Esophagus squamous epithelium (tissue), 5 donors: ENCODE measurements around the gene ANKRD23. TPM values are rescaled to one million over a fixed set of nuclear protein-coding genes. Genes with fewer than 3 reads are reported as not detected.
"Not testable (repeated sequence)": the region's sequence is repeated elsewhere in the genome, so short reads cannot be mapped to it uniquely, and the experiment has no call there.

Source experiments
- DNase-seq: peaks from one replicate; lab custom pipeline; 2025; lab: John Stamatoyannopoulos, UW
- H3K27ac ChIP-seq, 4 donors: fragments of 200-600 bp; sonication (generic); one replicate each; pipeline ENCODE4 v1.5.1; 2016 to 2019; ENCODE audit warnings: mild to moderate bottlenecking in 1 of 4
- H3K27me3 ChIP-seq, 4 donors: fragments of 200-600 bp; sonication (generic); 1 replicate in 3 of 4; 2 replicates in 1 of 4; pipeline versions ENCODE4 v1.5.1 to v1.6.0; 2017 to 2021; ENCODE audit warnings: antibody characterized with exemption in 1 of 4
- H3K36me3 ChIP-seq, 3 donors: fragments of 200-600 bp; sonication (generic); one replicate each; pipeline ENCODE4 v1.5.1; 2016 to 2019
- H3K4me1 ChIP-seq, 3 donors: fragments of 200-600 bp; sonication (generic); one replicate each; pipeline ENCODE4 v1.5.1; 2017 to 2019
- H3K4me3 ChIP-seq, 4 donors: fragments of 200-600 bp; sonication (generic); 1 replicate in 3 of 4; 2 replicates in 1 of 4; pipeline ENCODE4 v1.5.1; 2016 to 2019; ENCODE audit warnings: mild to moderate bottlenecking in 2 of 4, moderate library complexity in 1 of 4
- H3K9me3 ChIP-seq, 3 donors: fragments of 200-600 bp; sonication (generic); one replicate each; pipeline ENCODE4 v1.5.1; 2016 to 2019
- POLR2A ChIP-seq, 4 donors: fragments of 450-650 bp; IDR thresholded peaks; one replicate each; pipeline ENCODE4 v1.6.1; 2017; ENCODE audit warnings: antibody characterized with exemption in 4 of 4, mild to moderate bottlenecking in 4 of 4, moderate library complexity in 3 of 4
- WGBS, 2 donors: methylation state at CpG; one replicate each; pipeline ENCODE4 v1.1.5; 2018; 5-methylcytosine and 5-hydroxymethylcytosine counted together
- intact Hi-C: fragments of 100-400 bp; cut with DNase I; formaldehyde crosslinking; loops from one replicate; pipeline ENCODE4 v1.15.0; 2022
- total RNA-seq, 4 donors: library from RNA; depleted of rRNA; stranded (reverse); fragments of >200 nt; gene quantifications; one replicate each; pipeline ENCODE4 v1.1.0, GENCODE V29; 2016
- TF ChIP-seq, protein P1 (sequence below), 6 experiments: fragments of 450-650 bp in 4 of 6; fragments of 200-600 bp in 2 of 6; sonication (generic) in 2 of 6; IDR thresholded peaks; one replicate each; pipeline ENCODE4 v1.5.1; 2016 to 2019; ENCODE audit warnings: antibody characterized with exemption in 6 of 6, mild to moderate bottlenecking in 4 of 6, moderate library complexity in 4 of 6
- donor health status: DM: yes; HTN: yes; CAD: no.

Gene ANKRD23
- total RNA-seq, 4 donors from 2014 or later: 1.00 to 3.4 (median 2.1) TPM

DNA sequence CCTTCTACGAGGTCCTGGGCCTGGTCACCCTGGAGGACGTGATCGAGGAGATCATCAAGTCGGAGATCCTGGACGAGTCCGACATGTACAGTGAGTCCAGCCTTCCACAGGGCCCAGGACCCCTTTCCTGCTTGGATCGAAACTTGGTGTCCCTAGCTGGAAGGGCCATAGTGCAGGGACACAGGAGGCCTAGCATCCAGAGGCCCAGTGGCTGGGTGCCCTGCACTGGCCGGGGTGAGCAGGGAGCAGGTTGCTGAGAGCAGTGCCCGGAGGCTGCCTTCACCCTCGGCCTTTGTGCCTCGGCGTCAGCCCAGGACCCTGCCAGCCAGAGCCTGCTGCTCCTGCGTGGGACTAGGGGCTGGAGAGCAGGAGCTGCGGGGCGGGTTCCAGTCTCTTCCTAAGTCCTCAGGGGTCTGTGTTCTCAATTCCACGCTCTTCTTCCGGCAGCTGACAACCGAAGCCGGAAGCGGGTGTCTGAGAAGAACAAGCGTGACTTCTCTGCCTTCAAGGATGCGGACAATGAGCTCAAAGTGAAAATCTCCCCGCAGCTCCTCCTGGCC is 46.7 kb downstream of the ANKRD23 start:
- Histone ChIP-seq H3K9me3 (no peaks in the 10 kb centered on the region), H3K4me3 (no peak overlapping the region), H3K27me3 (no peaks in the 10 kb centered on the region), H3K36me3 (peaks cover 0 to 50% (median 6%) of the 10 kb centered on the region in 3 donors), H3K27ac (no peak overlapping the region), H3K4me1 (peaks cover 0 to 10% (median 0%) of the 10 kb centered on the region in 3 donors)
- 92 to 98% methylated on average over 2 to 8 of the region's 23 CpGs for WGBS, 2 donors
- no peak for DNase-seq
- intact Hi-C loops: no loop called here
- no peak for TF ChIP-seq POLR2A (IDR thresholded peaks at IDR 0.05)
- TF ChIP-seq, protein P1, sequence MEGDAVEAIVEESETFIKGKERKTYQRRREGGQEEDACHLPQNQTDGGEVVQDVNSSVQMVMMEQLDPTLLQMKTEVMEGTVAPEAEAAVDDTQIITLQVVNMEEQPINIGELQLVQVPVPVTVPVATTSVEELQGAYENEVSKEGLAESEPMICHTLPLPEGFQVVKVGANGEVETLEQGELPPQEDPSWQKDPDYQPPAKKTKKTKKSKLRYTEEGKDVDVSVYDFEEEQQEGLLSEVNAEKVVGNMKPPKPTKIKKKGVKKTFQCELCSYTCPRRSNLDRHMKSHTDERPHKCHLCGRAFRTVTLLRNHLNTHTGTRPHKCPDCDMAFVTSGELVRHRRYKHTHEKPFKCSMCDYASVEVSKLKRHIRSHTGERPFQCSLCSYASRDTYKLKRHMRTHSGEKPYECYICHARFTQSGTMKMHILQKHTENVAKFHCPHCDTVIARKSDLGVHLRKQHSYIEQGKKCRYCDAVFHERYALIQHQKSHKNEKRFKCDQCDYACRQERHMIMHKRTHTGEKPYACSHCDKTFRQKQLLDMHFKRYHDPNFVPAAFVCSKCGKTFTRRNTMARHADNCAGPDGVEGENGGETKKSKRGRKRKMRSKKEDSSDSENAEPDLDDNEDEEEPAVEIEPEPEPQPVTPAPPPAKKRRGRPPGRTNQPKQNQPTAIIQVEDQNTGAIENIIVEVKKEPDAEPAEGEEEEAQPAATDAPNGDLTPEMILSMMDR (IDR thresholded peaks at IDR 0.05): no peak

DNA sequence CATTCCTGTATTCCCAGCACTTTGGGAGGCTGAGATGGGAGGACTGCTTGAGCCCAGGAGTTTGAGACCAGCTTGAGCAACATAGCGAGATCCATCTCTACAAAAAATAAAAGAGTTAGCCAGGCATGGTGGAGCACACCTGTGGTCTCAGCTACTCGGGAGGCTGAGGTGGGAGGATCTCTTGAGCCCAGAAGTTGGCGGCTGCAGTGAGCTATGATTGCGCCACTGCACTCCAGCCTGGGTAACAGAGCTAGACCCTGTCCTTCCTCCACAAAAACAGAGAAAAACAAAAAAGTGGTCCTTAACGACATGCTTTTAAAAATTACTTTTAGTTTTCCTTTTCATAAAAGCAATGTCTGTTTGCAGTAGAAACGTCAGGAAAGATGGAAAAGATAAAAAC is 47.3 kb downstream of the ANKRD23 start:
- H3K27ac ChIP-seq, H3K9me3 ChIP-seq, DNase-seq, H3K27me3 ChIP-seq, H3K4me3 ChIP-seq, intact Hi-C loops: not testable (repeated sequence)
- Histone ChIP-seq H3K36me3 (peaks cover 0 to 43% (median 6%) of the 10 kb centered on the region in 3 donors), H3K4me1 (peaks cover 0 to 10% (median 0%) of the 10 kb centered on the region in 3 donors)
- WGBS, 2 donors: 80 to 81% methylated on average over 5 of the region's 6 CpGs

DNA sequence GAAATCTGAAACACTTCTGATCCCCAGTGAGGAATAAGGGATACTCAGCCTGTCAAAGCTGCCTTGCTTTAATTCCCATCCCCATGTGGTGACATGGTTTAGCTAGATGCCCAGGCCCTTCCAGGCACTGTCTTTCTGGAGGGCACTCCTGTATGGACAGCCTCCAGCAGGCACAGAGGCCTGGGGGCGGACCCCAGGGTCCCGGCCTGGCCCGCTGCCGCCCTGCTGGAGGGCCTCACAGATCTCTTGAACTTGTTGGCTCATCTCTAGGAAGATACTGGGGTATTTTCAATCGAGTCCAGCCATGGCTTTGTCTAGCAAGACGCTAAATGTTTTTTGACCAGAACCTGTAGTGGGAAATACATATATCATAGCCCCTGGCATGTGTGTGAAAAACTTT is 48.7 kb downstream of the ANKRD23 start:
- WGBS, 2 donors: 92 to 93% methylated on average over 3 to 6 of the region's 6 CpGs
- Histone ChIP-seq H3K36me3 (peaks cover 0 to 34% (median 6%) of the 10 kb centered on the region in 3 donors), H3K4me1 (no peaks in the 10 kb centered on the region), H3K27ac (no peak overlapping the region), H3K9me3 (no peaks in the 10 kb centered on the region), H3K27me3 (no peaks in the 10 kb centered on the region), H3K4me3 (no peak overlapping the region)
- TF ChIP-seq, protein P1 (IDR thresholded peaks at IDR 0.05): no peak
- TF ChIP-seq POLR2A (IDR thresholded peaks at IDR 0.05): no peak
- intact Hi-C loops: no loop called here
- no peak for DNase-seq

DNA sequence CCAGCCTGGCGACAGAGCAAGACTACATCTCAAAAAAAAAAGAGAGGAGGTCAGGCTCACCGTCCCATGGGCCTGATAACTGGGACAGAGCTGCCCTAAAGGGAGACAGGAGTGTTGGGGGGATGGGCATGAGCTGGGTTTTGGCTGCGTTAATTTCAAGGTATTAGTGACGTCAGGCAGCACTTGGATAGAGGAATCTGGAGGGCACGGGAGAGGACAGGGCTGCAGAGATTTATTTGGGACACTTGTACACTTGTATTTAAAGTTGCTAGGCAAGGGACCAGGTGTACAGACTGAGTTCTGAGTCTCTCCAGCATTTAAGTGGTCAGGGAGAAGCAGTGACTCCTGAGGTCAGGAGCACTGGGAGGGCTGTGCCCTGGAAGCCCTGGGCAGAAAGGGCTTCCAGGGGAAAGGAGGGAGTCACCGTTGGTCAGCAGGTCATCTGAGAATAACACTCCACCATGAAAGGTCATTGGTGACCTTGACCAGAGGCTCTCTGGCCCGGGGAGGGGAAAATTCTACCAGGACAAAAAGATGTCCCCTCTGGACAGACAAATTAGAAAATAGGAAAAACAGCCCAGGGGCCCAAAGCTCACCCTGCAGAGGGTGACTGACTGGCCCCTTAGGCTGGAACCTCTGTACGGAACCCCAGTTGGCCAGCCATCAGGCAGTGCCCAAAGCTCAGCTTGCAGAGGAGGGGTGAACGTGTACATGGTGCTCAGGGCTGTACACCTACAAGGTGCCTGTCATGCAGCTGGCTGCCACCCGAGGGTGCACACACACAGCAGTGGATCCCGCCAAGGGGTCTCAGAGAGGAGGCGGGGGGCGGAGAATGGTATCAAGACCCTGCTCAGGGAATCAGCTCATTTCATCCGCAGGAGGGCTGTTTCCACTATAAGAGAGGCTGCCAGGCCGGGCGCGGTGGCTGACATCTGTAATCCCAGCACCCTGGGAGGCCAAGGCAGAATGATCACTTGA is 50.8 kb downstream of the ANKRD23 start:
- no peak overlapping the region for H3K4me3 ChIP-seq
- TF ChIP-seq, protein P1 (IDR thresholded peaks at IDR 0.05): no peak
- TF ChIP-seq POLR2A (IDR thresholded peaks at IDR 0.05): no peak
- H3K9me3 ChIP-seq: no peaks in the 10 kb centered on the region
- WGBS, 2 donors: 76 to 83% methylated on average over 6 to 17 of the region's 17 CpGs
- DNase-seq: no peak
- peaks cover 0 to 14% (median 6%) of the 10 kb centered on the region in 3 donors for H3K36me3 ChIP-seq
- H3K27ac ChIP-seq: no peak overlapping the region
- no peaks in the 10 kb centered on the region for H3K27me3 ChIP-seq
- H3K4me1 ChIP-seq: peaks cover 6 to 15% (median 8%) of the 10 kb centered on the region in 3 donors
- intact Hi-C loops: no loop called here

DNA sequence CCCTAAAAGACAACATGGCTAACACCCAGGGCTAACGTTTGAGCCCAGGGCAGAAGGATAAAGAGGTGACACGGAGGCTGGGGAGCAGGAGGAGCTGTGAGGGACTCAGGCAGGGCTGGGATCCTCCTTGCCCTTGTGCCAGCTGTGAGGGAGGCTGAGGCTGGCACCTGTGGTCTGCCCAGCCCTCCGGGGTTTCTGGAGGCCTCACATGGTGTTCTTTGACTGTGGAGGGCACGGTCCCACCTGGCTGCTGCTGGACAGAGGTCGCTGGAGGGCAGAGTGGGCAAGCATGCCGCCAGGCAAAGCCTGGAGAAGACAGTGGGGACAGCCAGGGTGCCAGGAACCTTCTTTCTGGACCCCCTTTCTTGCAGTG is 54.6 kb downstream of the ANKRD23 start:
- DNase-seq: no peak
- no peaks in the 10 kb centered on the region for H3K27me3 ChIP-seq
- H3K36me3 ChIP-seq: no peaks in the 10 kb centered on the region
- H3K27ac ChIP-seq: peak overlapping the region in 2 of 4 donors; percentile 79
- no peaks in the 10 kb centered on the region for H3K9me3 ChIP-seq
- no peak overlapping the region for H3K4me3 ChIP-seq
- peaks cover 23 to 40% (median 28%) of the 10 kb centered on the region in 3 donors for H3K4me1 ChIP-seq
- TF ChIP-seq, protein P1 (IDR thresholded peaks at IDR 0.05): no peak
- TF ChIP-seq POLR2A (IDR thresholded peaks at IDR 0.05): no peak
- intact Hi-C loops: no loop called here
- WGBS, 2 donors: 70 to 75% methylated on average over 3 to 4 of the region's 6 CpGs
